IMR-90 (cell line): Measurements from ENCODE around the gene PIGU.

ENCODE experiments used
- BHLHE40 ChIP-seq: fragments of 150-350 bp; IDR thresholded peaks from 2 replicates; pipeline ENCODE4 v1.6.1; 2016; ENCODE audit warnings: mild to moderate bottlenecking, low read depth, low read length
- CEBPB ChIP-seq: IDR thresholded peaks from 2 replicates; pipeline ENCODE4 v1.6.1; 2012; ENCODE audit warnings: low read depth, low read length, improper control_type of control experiment
- CHD1 ChIP-seq: IDR thresholded peaks from 2 replicates; pipeline ENCODE4 v1.6.1; 2012; ENCODE audit warnings: low read depth, low read length, improper control_type of control experiment
- FOS ChIP-seq: fragments of 150-350 bp; IDR thresholded peaks from 2 replicates; pipeline ENCODE4 v1.6.1; 2016; ENCODE audit warnings: low read depth, low read length
- MAFK ChIP-seq: IDR thresholded peaks from 2 replicates; pipeline ENCODE4 v1.6.1; 2012; ENCODE audit warnings: low read depth, low read length, improper control_type of control experiment
- MAZ ChIP-seq: IDR thresholded peaks from 2 replicates; pipeline ENCODE4 v1.6.1; 2012; ENCODE audit warnings: low read depth, mild to moderate bottlenecking, low read length, improper control_type of control experiment, moderate library complexity, borderline replicate concordance
- MXI1 ChIP-seq: IDR thresholded peaks from 2 replicates; pipeline ENCODE4 v1.6.1; 2012; ENCODE audit warnings: low read depth, mild to moderate bottlenecking, low read length, moderate library complexity, borderline replicate concordance
- POLR2A ChIP-seq: IDR thresholded peaks from 2 replicates; pipeline ENCODE4 v1.6.1; 2012; ENCODE audit warnings: mild to moderate bottlenecking, low read depth, low read length
- RAD21 ChIP-seq: IDR thresholded peaks from 2 replicates; pipeline ENCODE4 v1.6.1; 2012; ENCODE audit warnings: low read length, improper control_type of control experiment
- RCOR1 ChIP-seq: IDR thresholded peaks from 2 replicates; pipeline ENCODE4 v1.6.1; 2012; ENCODE audit warnings: mild to moderate bottlenecking, low read length, improper control_type of control experiment; ENCODE audit not compliant: insufficient replicate concordance
- SMC3 ChIP-seq: fragments of 150-350 bp; IDR thresholded peaks from 2 replicates; pipeline ENCODE4 v1.6.1; 2016; ENCODE audit warnings: low read depth, mild to moderate bottlenecking, antibody characterized with exemption, low read length, moderate library complexity
- TF ChIP-seq, protein P1 (sequence below): conservative IDR thresholded peaks from 2 replicates; pipeline ENCODE4 v1.5.1; 2012; ENCODE audit warnings: mild to moderate bottlenecking, low read depth, low read length, improper control_type of control experiment
- TF ChIP-seq, protein P2 (sequence below): fragments of 150-350 bp; IDR thresholded peaks from 2 replicates; pipeline ENCODE4 v1.6.1; 2017; ENCODE audit warnings: mild to moderate bottlenecking, antibody characterized with exemption, low read length, low read depth

- TF ChIP-seq, protein P1, sequence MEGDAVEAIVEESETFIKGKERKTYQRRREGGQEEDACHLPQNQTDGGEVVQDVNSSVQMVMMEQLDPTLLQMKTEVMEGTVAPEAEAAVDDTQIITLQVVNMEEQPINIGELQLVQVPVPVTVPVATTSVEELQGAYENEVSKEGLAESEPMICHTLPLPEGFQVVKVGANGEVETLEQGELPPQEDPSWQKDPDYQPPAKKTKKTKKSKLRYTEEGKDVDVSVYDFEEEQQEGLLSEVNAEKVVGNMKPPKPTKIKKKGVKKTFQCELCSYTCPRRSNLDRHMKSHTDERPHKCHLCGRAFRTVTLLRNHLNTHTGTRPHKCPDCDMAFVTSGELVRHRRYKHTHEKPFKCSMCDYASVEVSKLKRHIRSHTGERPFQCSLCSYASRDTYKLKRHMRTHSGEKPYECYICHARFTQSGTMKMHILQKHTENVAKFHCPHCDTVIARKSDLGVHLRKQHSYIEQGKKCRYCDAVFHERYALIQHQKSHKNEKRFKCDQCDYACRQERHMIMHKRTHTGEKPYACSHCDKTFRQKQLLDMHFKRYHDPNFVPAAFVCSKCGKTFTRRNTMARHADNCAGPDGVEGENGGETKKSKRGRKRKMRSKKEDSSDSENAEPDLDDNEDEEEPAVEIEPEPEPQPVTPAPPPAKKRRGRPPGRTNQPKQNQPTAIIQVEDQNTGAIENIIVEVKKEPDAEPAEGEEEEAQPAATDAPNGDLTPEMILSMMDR: no peak
- TF ChIP-seq CEBPB: no peak
- no peak for TF ChIP-seq MAZ
- TF ChIP-seq POLR2A: no peak
- TF ChIP-seq SMC3: no peak
- TF ChIP-seq MAFK: no peak
- TF ChIP-seq BHLHE40: no peak
- TF ChIP-seq RAD21: no peak
- TF ChIP-seq RCOR1: no peak
- TF ChIP-seq, protein P2, sequence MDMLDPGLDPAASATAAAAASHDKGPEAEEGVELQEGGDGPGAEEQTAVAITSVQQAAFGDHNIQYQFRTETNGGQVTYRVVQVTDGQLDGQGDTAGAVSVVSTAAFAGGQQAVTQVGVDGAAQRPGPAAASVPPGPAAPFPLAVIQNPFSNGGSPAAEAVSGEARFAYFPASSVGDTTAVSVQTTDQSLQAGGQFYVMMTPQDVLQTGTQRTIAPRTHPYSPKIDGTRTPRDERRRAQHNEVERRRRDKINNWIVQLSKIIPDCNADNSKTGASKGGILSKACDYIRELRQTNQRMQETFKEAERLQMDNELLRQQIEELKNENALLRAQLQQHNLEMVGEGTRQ: no peak
- TF ChIP-seq MXI1: no peak
- no peak for TF ChIP-seq CHD1
- no peak for TF ChIP-seq FOS
Measured at GRCh38 chr20:34546751-34547181, 130.1 kb downstream of the PIGU start.
